H9 (cell line): ENCODE data around the gene CHN1. TPM values are rescaled to one million over a fixed set of nuclear protein-coding genes. Genes with fewer than 3 reads are reported as not detected.

Experiments used
- DNase-seq: peaks from one replicate; pipeline ENCODE4 v3.0.0-alpha.2; 2017
- H2AFZ ChIP-seq: one replicate; pipeline ENCODE4 v1.6.1; 2013; ENCODE audit warnings: mild to moderate bottlenecking, low read length, control low read depth, moderate library complexity
- H2AK5ac ChIP-seq: 2 replicates; pipeline ENCODE4 v1.6.1; 2013; ENCODE audit warnings: low read length, control low read depth, mixed read lengths; ENCODE audit not compliant: insufficient read length
- H2BK120ac ChIP-seq: one replicate; pipeline ENCODE4 v1.6.1; 2013; ENCODE audit warnings: low read depth, mild to moderate bottlenecking, low read length, control low read depth, inconsistent platforms; ENCODE audit not compliant: poor library complexity, severe bottlenecking
- H2BK12ac ChIP-seq: 2 replicates; pipeline ENCODE4 v1.6.1; 2013; ENCODE audit warnings: low read length, control low read depth, mixed read lengths, low read depth; ENCODE audit not compliant: insufficient read length
- H2BK15ac ChIP-seq: 2 replicates; pipeline ENCODE4 v1.6.1; 2013; ENCODE audit warnings: low read depth, low read length, control low read depth
- H2BK20ac ChIP-seq: one replicate; pipeline ENCODE4 v1.6.1; 2013; ENCODE audit warnings: low read depth, mild to moderate bottlenecking, low read length, control low read depth, inconsistent platforms; ENCODE audit not compliant: poor library complexity, severe bottlenecking
- H2BK5ac ChIP-seq: 2 replicates; pipeline ENCODE4 v1.6.1; 2013; ENCODE audit warnings: low read length, control low read depth, mixed read lengths; ENCODE audit not compliant: insufficient read length
- H3K14ac ChIP-seq: 2 replicates; pipeline ENCODE4 v1.6.1; 2013; ENCODE audit warnings: low read length, control low read depth; ENCODE audit not compliant: insufficient read depth
- H3K18ac ChIP-seq: 2 replicates; pipeline ENCODE4 v1.6.1; 2013; ENCODE audit warnings: low read depth, mild to moderate bottlenecking, mixed read lengths, low read length, control low read depth; ENCODE audit not compliant: insufficient read length
- H3K23ac ChIP-seq: 2 replicates; pipeline ENCODE4 v1.6.1; 2013; ENCODE audit warnings: low read length, control low read depth, mixed read lengths, low read depth; ENCODE audit not compliant: insufficient read length
- H3K23me2 ChIP-seq: 2 replicates; pipeline ENCODE4 v1.6.1; 2013; ENCODE audit warnings: low read depth, mild to moderate bottlenecking, mixed read lengths, low read length, control low read depth; ENCODE audit not compliant: insufficient read length, poor library complexity, severe bottlenecking
- H3K27ac ChIP-seq: 2 replicates; pipeline ENCODE4 v1.5.1; 2013; ENCODE audit warnings: low read length, control low read depth, mixed read lengths, low read depth; ENCODE audit not compliant: insufficient read length
- H3K27me3 ChIP-seq: 2 replicates; pipeline ENCODE4 v1.6.1; 2013; ENCODE audit warnings: low read length, control low read depth, inconsistent platforms; ENCODE audit not compliant: insufficient read depth
- H3K4ac ChIP-seq: 2 replicates; pipeline ENCODE4 v1.6.1; 2013; ENCODE audit warnings: low read depth, mild to moderate bottlenecking, control low read depth, inconsistent platforms, low read length, moderate library complexity
- H3K4me1 ChIP-seq: 2 replicates; pipeline ENCODE4 v1.6.1; 2013; ENCODE audit warnings: low read length, control low read depth, inconsistent platforms; ENCODE audit not compliant: insufficient read depth
- H3K4me2 ChIP-seq: 2 replicates; pipeline ENCODE4 v1.6.1; 2013; ENCODE audit warnings: low read length, control low read depth, mixed read lengths; ENCODE audit not compliant: insufficient read length, insufficient read depth
- H3K56ac ChIP-seq: 2 replicates; pipeline ENCODE4 v1.6.1; 2013; ENCODE audit warnings: low read depth, mild to moderate bottlenecking, mixed read lengths, low read length, control low read depth; ENCODE audit not compliant: insufficient read length
- H3K79me1 ChIP-seq: 2 replicates; pipeline ENCODE4 v1.6.1; 2013; ENCODE audit warnings: low read depth, mild to moderate bottlenecking, moderate library complexity, low read length, control low read depth, inconsistent platforms; ENCODE audit not compliant: insufficient read depth, poor library complexity, severe bottlenecking
- H3K79me2 ChIP-seq: 2 replicates; pipeline ENCODE4 v1.6.1; 2013; ENCODE audit warnings: low read length, control low read depth, inconsistent platforms; ENCODE audit not compliant: insufficient read depth
- H3K9ac ChIP-seq: 2 replicates; pipeline ENCODE4 v1.6.1; 2013; ENCODE audit warnings: low read length, control low read depth, mixed read lengths; ENCODE audit not compliant: insufficient read length; ENCODE audit errors: extremely low read depth
- H3K9me3 ChIP-seq: one replicate; pipeline ENCODE4 v1.6.1; 2013; ENCODE audit warnings: low read depth, low read length, inconsistent platforms; ENCODE audit not compliant: control insufficient read depth
- H3T11ph ChIP-seq: one replicate; pipeline ENCODE4 v1.6.1; 2013; ENCODE audit warnings: mild to moderate bottlenecking, low read length, control low read depth, inconsistent platforms
- H4K20me1 ChIP-seq: one replicate; pipeline ENCODE4 v1.6.1; 2013; ENCODE audit not compliant: control insufficient read depth, insufficient read length, insufficient read depth
- H4K5ac ChIP-seq: 2 replicates; pipeline ENCODE4 v1.6.1; 2013; ENCODE audit warnings: low read depth, mild to moderate bottlenecking, mixed read lengths, low read length, control low read depth; ENCODE audit not compliant: insufficient read length
- H4K8ac ChIP-seq: replicated peaks from 2 replicates; pipeline ENCODE4 v1.6.1; 2013; ENCODE audit warnings: low read length, control low read depth, mixed read lengths, low read depth; ENCODE audit not compliant: insufficient read length
- H4K91ac ChIP-seq: 2 replicates; pipeline ENCODE4 v1.6.1; 2013; ENCODE audit warnings: low read depth, mild to moderate bottlenecking, moderate library complexity, mixed read lengths, low read length, control low read depth; ENCODE audit not compliant: insufficient read length
- H3K27ac Mint-ChIP-seq, 3 experiments: 2 replicates in 2 of 3; 3 replicates in 1 of 3; pipeline ENCODE4 v1.8.0; 2020 to 2021; ENCODE audit warnings: mixed read lengths in 3 of 3, mild to moderate bottlenecking in 1 of 3, moderate library complexity in 1 of 3
- H3K27me3 Mint-ChIP-seq: 2 replicates; pipeline ENCODE4 v1.8.0; 2021; ENCODE audit warnings: low read depth, mild to moderate bottlenecking, moderate library complexity, mixed read lengths
- H3K36me3 Mint-ChIP-seq, 3 experiments: 2 replicates in 2 of 3; 3 replicates in 1 of 3; pipeline ENCODE4 v1.8.0; 2020 to 2021; ENCODE audit warnings: low read depth in 3 of 3, mixed read lengths in 3 of 3; ENCODE audit not compliant: insufficient read depth in 1 of 3
- H3K4me1 Mint-ChIP-seq, 2 experiments: 2 replicates each; pipeline ENCODE4 v1.8.0; 2020; ENCODE audit warnings: mixed read lengths in 2 of 2
- H3K4me3 Mint-ChIP-seq, 2 experiments: 2 replicates in 1 of 2; 3 replicates in 1 of 2; pipeline ENCODE4 v1.8.0; 2020 to 2021; ENCODE audit warnings: mild to moderate bottlenecking in 2 of 2, mixed read lengths in 2 of 2, moderate library complexity in 1 of 2
- H3K9me3 Mint-ChIP-seq, 2 experiments: 2 replicates in 1 of 2; 3 replicates in 1 of 2; pipeline ENCODE4 v1.8.0; 2020; ENCODE audit warnings: mild to moderate bottlenecking in 2 of 2, mixed read lengths in 2 of 2, moderate library complexity in 1 of 2
- CTCF ChIP-seq: fragments of 200-600 bp; sonication (generic); conservative IDR thresholded peaks from 3 replicates; pipeline ENCODE4 v1.8.0; 2021; ENCODE audit warnings: antibody characterized with exemption, mild to moderate bottlenecking
- WGBS: extraction: QIAGEN DNeasy Blood & Tissue Kit; methylation state at CpG from one replicate; pipeline ENCODE4 v1.1.7; 2013; ENCODE audit warnings: missing lambda C conversion rate, low lambda C conversion rate, mixed read lengths; ENCODE audit not compliant: insufficient read length; ENCODE audit errors: extremely low coverage; 5-methylcytosine and 5-hydroxymethylcytosine counted together
- total RNA-seq: library from RNA; stranded (reverse); gene quantifications from 2 replicates; pipeline ENCODE4 v1.2.1, GENCODE V29; 2021

Gene CHN1
- total RNA-seq, 1 experiment from 2014 or later: 33.9 TPM

DNA sequence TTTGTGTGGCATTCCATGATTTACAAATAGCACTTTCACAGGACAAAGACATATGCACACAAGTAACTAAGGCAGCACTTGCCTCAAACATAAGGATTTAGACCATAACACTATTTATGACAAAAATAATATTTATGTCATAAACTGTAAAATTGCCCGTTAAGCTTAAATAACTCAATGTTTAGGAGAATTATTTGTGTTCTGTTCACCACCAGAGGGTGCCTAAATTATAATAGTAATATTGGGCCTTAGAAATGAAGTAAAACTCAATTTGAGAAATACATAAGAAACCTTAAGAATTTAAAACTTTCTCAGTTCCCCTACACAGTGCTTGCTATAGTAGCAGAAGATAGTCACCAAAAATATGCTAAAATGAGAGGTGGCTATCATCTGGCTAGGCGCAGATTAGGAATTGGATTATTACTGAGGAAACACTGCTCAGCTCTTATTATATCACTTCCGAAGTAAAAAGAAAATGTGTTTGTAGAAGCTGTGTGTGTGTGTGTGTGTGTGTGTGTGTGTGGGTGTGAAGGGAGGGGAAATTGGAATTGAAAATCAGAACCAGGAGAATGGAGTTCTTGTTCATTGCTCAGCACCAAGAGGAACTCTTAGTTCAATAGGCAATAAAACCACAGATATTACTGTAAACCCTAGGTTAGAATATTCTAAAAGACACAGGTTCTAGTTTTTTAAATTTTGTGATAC lies 4.9 kb upstream of the CHN1 start:
- H4K5ac ChIP-seq: no peak overlapping the region
- no peaks in the 10 kb centered on the region for H3K79me1 ChIP-seq
- H4K8ac ChIP-seq: no peak overlapping the region
- no peak overlapping the region for H2BK5ac ChIP-seq
- H2BK12ac ChIP-seq: no peak overlapping the region
- H3K14ac ChIP-seq: no peak overlapping the region
- H2BK20ac ChIP-seq: no peak overlapping the region
- no peaks in the 10 kb centered on the region for H3K27me3 ChIP-seq
- H3K4ac ChIP-seq: no peak overlapping the region
- no peaks in the 10 kb centered on the region; the same call in 1 of the 2 replicates for H3K27me3 Mint-ChIP-seq
- no peak overlapping the region for H3T11ph ChIP-seq
- H3K4me2 ChIP-seq: no peak overlapping the region
- H4K20me1 ChIP-seq: no peaks in the 10 kb centered on the region
- H3K36me3 Mint-ChIP-seq: peaks cover 0 to 4% (median 3%) of the 10 kb centered on the region in 3 experiments; a peak in 1 of 7 replicates
- H3K9me3 ChIP-seq: no peaks in the 10 kb centered on the region
- no peak for DNase-seq
- no peak overlapping the region for H2BK15ac ChIP-seq
- H2AK5ac ChIP-seq: no peak overlapping the region
- no peak overlapping the region for H2AFZ ChIP-seq
- H3K4me1 Mint-ChIP-seq: peaks cover 30 to 31% of the 10 kb centered on the region in 2 experiments
- WGBS: no CpG with 5 or more reads among the region's 3 CpGs
- H2BK120ac ChIP-seq: no peak overlapping the region
- H3K23me2 ChIP-seq: no peaks in the 10 kb centered on the region
- no peaks in the 10 kb centered on the region for H3K79me2 ChIP-seq
- no peak overlapping the region for H3K4me3 Mint-ChIP-seq
- no peak overlapping the region for H3K9ac ChIP-seq
- peaks cover 0 to 6% of the 10 kb centered on the region in 2 experiments; a peak in 1 of 5 replicates for H3K9me3 Mint-ChIP-seq
- H3K56ac ChIP-seq: no peak overlapping the region
- no peak overlapping the region for H4K91ac ChIP-seq
- H3K18ac ChIP-seq: no peak overlapping the region
- no peaks in the 10 kb centered on the region for H3K4me1 ChIP-seq
- TF ChIP-seq CTCF: no peak
- H3K27ac Mint-ChIP-seq: no peak overlapping the region; a peak in 1 of 7 replicates
- no peak overlapping the region for H3K27ac ChIP-seq
- H3K23ac ChIP-seq: no peak overlapping the region
